PC-3 (cell line): ENCODE results near the gene SMIM14. TPM values are rescaled to one million over a fixed set of nuclear protein-coding genes. Genes with fewer than 3 reads are reported as not detected.

Source experiments
- ATAC-seq: fragments of 200-7000 bp; cut with Tn5 transposase; 2 replicates; pipeline ENCODE4 v1.9.1; 2020; ENCODE audit warnings: mild to moderate bottlenecking, moderate library complexity
- BruUV-seq: library from RNA; stranded (reverse); fragments of 400-500 nt; replicated peaks from 2 replicates; lab custom pipeline; 2021; lab: Mats Ljungman, UMichigan
- CTCF ChIA-PET: fragments of 300-600 bp; sonication (Branson Sonifier 250); formaldehyde crosslinking; loops from one replicate; lab custom pipeline; 2022; ENCODE audit warnings: antibody characterized with exemption; lab: Charles Lee
- POLR2A ChIA-PET: fragments of 300-600 bp; sonication (Branson Sonifier 250); formaldehyde crosslinking; loops from one replicate; lab custom pipeline; 2022; ENCODE audit warnings: antibody characterized with exemption; ENCODE audit not compliant: unreplicated experiment; lab: Charles Lee
- DNase-seq: peaks from one replicate; pipeline ENCODE4 v3.0.0-alpha.2; 2015
- H2AFZ ChIP-seq: fragments of 300-600 bp; sonication (generic); 2 replicates; pipeline ENCODE4 v1.6.0; 2016; ENCODE audit warnings: antibody characterized with exemption, low read length
- H3F3A ChIP-seq: fragments of 300-600 bp; sonication (generic); one replicate; pipeline ENCODE4 v1.6.0; 2017; ENCODE audit warnings: antibody characterized with exemption, low read length, control low read depth, mild to moderate bottlenecking; ENCODE audit not compliant: unreplicated experiment
- H3K27ac ChIP-seq: fragments of 300-600 bp; sonication (generic); 2 replicates; pipeline ENCODE4 v1.5.1; 2016; ENCODE audit warnings: mild to moderate bottlenecking, low read length
- H3K27me3 ChIP-seq: fragments of 300-600 bp; sonication (generic); 2 replicates; pipeline ENCODE4 v1.6.1; 2016; ENCODE audit warnings: low read length, mixed read lengths
- H3K36me3 ChIP-seq: fragments of 300-600 bp; sonication (generic); 2 replicates; pipeline ENCODE4 v1.6.1; 2016; ENCODE audit warnings: low read depth, mixed run types, low read length, mixed read lengths
- H3K4me1 ChIP-seq: fragments of 300-600 bp; sonication (generic); 2 replicates; pipeline ENCODE4 v1.5.1; 2016; ENCODE audit warnings: low read length; ENCODE audit not compliant: insufficient read depth
- H3K4me2 ChIP-seq: fragments of 300-600 bp; sonication (generic); 2 replicates; pipeline ENCODE4 v1.6.0; 2016; ENCODE audit warnings: low read length
- H3K4me3 ChIP-seq: fragments of 300-600 bp; sonication (generic); 2 replicates; pipeline ENCODE4 v1.5.1; 2016; ENCODE audit warnings: mild to moderate bottlenecking, low read length, mixed read lengths
- H3K79me2 ChIP-seq: fragments of 300-600 bp; sonication (generic); 2 replicates; pipeline ENCODE4 v1.6.1; 2017; ENCODE audit warnings: low read length, mixed read lengths
- H3K9ac ChIP-seq: fragments of 300-600 bp; sonication (generic); 2 replicates; pipeline ENCODE4 v1.6.0; 2016; ENCODE audit warnings: mild to moderate bottlenecking, low read length
- H3K9me2 ChIP-seq: fragments of 300-600 bp; sonication (generic); replicated peaks from 2 replicates; pipeline ENCODE4 v1.6.1; 2016; ENCODE audit warnings: mixed run types, low read length, mixed read lengths
- H3K9me3 ChIP-seq: fragments of 300-600 bp; sonication (generic); 2 replicates; pipeline ENCODE4 v1.6.1; 2016; ENCODE audit warnings: low read length, mixed read lengths
- H4K20me1 ChIP-seq: fragments of 300-600 bp; sonication (generic); 2 replicates; pipeline ENCODE4 v1.6.1; 2016; ENCODE audit warnings: low read length, mixed read lengths
- CTCF ChIP-seq: fragments of 300-600 bp; sonication (generic); conservative IDR thresholded peaks from 2 replicates; pipeline ENCODE4 v1.5.1; 2017; ENCODE audit warnings: antibody characterized with exemption, low read depth, mild to moderate bottlenecking, low read length
- EZH2 ChIP-seq: fragments of 300-600 bp; sonication (generic); IDR thresholded peaks from one replicate; pipeline ENCODE4 v1.6.1; 2017; ENCODE audit warnings: antibody characterized with exemption, mild to moderate bottlenecking, low read length; ENCODE audit not compliant: unreplicated experiment
- EZH2phosphoT487 ChIP-seq: fragments of 300-600 bp; sonication (generic); IDR thresholded peaks from 2 replicates; pipeline ENCODE4 v1.6.1; 2018; ENCODE audit warnings: mild to moderate bottlenecking, antibody characterized with exemption, low read length, borderline replicate concordance
- intact Hi-C: fragments of 100-400 bp; cut with micrococcal nuclease; formaldehyde crosslinking; loops from 2 replicates; pipeline ENCODE4 v1.9.0; 2023
- total RNA-seq: library from RNA; depleted of rRNA; stranded (reverse); fragments of >200 nt; gene quantifications from 2 replicates; pipeline ENCODE4 v1.2.3, GENCODE V29; 2014

Gene SMIM14
- total RNA-seq, 1 experiment from 2014 or later: 4.8 TPM

- DNase-seq (no peak), ATAC-seq (no peak)
- H3F3A ChIP-seq: no peaks in the 10 kb centered on the region
- peaks cover 16% of the 10 kb centered on the region for H3K4me1 ChIP-seq
- H3K36me3 ChIP-seq: no peaks in the 10 kb centered on the region; the same call in 1 of the 2 replicates
- H3K9me3 ChIP-seq: 0 out of 2 replicates have a peak, but pooled peaks cover 4% of the 10 kb centered on the region
- no peak overlapping the region for H3K4me3 ChIP-seq
- H3K27me3 ChIP-seq: no peaks in the 10 kb centered on the region
- intact Hi-C loops: no loop called here
- H3K9me2 ChIP-seq: no peaks in the 10 kb centered on the region
- H3K4me2 ChIP-seq: no peak overlapping the region
- TF ChIP-seq EZH2 (no peak), CTCF (no peak), EZH2phosphoT487 (no peak)
- BruUV-seq: no TSS peak
- no peak overlapping the region for H3K9ac ChIP-seq
- POLR2A ChIA-PET: interaction anchor here (0.6 kb wide), 1 partner anchor 9 kb away, joined by 6 read pairs; no protein-coding TSS in a partner anchor
- H2AFZ ChIP-seq: no peak overlapping the region
- CTCF ChIA-PET: no interaction called here
- no peaks in the 10 kb centered on the region for H3K79me2 ChIP-seq
- no peaks in the 10 kb centered on the region for H4K20me1 ChIP-seq
- no peak overlapping the region for H3K27ac ChIP-seq
These were observed 31.9 kb downstream of the SMIM14 start for GRCh38 chr4:39606747-39607146.

DNA sequence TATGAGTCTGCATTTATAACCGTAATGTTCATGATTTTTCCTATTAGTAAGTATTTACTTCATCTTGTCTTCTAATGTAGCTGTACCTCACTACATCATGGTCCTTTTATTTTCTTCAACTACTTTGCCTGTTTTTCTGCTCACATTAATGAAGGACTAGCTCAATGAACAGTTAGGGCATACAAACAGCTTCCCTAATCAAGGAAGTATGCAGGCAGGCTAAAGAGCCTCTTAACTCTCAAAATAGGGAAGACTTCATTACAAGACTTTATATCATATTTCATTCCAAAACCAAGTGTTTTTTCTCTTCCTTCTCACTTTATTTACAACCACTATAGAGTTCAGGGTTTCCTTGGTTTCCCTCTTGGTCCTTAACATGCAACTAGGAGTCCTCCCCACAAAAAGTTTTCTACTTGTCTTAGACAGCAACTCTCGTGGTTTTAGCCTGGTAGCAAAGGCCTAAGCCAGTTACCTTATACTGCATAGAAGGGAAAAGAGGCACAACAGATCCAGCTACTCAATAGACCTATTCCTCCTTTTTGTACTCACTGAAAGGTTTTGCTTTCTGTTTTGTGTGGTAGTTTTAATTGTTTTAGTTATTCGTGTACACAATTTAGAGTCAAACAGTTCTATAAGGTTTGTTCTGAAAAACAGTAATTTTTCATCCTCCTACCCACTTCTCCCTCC, 40.8 kb downstream of the SMIM14 start:
- POLR2A ChIA-PET: no interaction called here
- no peak overlapping the region for H2AFZ ChIP-seq
- CTCF ChIA-PET: no interaction called here
- no peaks in the 10 kb centered on the region for H4K20me1 ChIP-seq
- no peaks in the 10 kb centered on the region for H3K79me2 ChIP-seq
- no peak overlapping the region for H3K4me2 ChIP-seq
- no TSS peak for BruUV-seq
- H3K9ac ChIP-seq: no peak overlapping the region
- intact Hi-C loops: no loop called here
- no peaks in the 10 kb centered on the region for H3K4me1 ChIP-seq
- H3F3A ChIP-seq: no peaks in the 10 kb centered on the region
- no peaks in the 10 kb centered on the region for H3K9me2 ChIP-seq
- no peaks in the 10 kb centered on the region for H3K9me3 ChIP-seq
- DNase-seq (no peak), ATAC-seq (no peak)
- H3K27me3 ChIP-seq: no peaks in the 10 kb centered on the region
- H3K36me3 ChIP-seq: no peaks in the 10 kb centered on the region
- no peak for TF ChIP-seq CTCF
- H3K4me3 ChIP-seq: no peak overlapping the region
- no peak overlapping the region for H3K27ac ChIP-seq

DNA sequence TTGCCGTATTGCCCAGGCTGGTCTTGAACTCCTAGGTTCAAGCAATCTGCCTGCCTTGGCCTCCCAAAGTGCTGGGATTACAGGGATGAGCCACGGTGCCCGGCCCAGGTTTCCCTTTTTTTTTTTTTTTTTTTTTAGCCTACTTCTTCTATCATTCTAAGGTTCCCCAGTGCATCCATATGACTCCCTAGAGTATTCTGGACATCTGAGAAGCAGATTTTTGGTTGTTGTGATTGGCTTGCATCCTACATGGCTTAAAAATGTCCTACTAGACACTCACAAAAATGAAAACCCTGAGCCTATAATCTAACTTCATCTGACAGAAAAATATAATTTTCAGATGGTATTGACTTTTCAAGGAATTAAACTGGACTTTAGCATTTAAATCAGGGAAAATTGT, 41.7 kb downstream of the SMIM14 start:
- no TSS peak for BruUV-seq
- H3K4me2 ChIP-seq: no peak overlapping the region
- no peaks in the 10 kb centered on the region for H3K4me1 ChIP-seq
- DNase-seq: no peak
- intact Hi-C loops: no loop called here
- no peaks in the 10 kb centered on the region for H3K27me3 ChIP-seq
- ChIA-PET CTCF (no interaction called here), POLR2A (no interaction called here)
- H4K20me1 ChIP-seq: no peaks in the 10 kb centered on the region
- no peaks in the 10 kb centered on the region for H3K9me2 ChIP-seq
- no peak overlapping the region for H3K9ac ChIP-seq
- H3K79me2 ChIP-seq: no peaks in the 10 kb centered on the region
- no peaks in the 10 kb centered on the region for H3K36me3 ChIP-seq
- ATAC-seq: no peak
- H3K4me3 ChIP-seq: no peak overlapping the region
- no peak overlapping the region for H2AFZ ChIP-seq
- H3F3A ChIP-seq: no peaks in the 10 kb centered on the region
- TF ChIP-seq CTCF: no peak
- TF ChIP-seq EZH2phosphoT487: no peak
- no peak overlapping the region for H3K27ac ChIP-seq
- H3K9me3 ChIP-seq: no peaks in the 10 kb centered on the region
